ENCODE measurements around the gene ERFE. TPM values are rescaled to one million over a fixed set of nuclear protein-coding genes. Genes with fewer than 3 reads are reported as not detected.

ERFE gene
- polyA plus RNA-seq, 1 donor from 2014 or later: not detected

DNA sequence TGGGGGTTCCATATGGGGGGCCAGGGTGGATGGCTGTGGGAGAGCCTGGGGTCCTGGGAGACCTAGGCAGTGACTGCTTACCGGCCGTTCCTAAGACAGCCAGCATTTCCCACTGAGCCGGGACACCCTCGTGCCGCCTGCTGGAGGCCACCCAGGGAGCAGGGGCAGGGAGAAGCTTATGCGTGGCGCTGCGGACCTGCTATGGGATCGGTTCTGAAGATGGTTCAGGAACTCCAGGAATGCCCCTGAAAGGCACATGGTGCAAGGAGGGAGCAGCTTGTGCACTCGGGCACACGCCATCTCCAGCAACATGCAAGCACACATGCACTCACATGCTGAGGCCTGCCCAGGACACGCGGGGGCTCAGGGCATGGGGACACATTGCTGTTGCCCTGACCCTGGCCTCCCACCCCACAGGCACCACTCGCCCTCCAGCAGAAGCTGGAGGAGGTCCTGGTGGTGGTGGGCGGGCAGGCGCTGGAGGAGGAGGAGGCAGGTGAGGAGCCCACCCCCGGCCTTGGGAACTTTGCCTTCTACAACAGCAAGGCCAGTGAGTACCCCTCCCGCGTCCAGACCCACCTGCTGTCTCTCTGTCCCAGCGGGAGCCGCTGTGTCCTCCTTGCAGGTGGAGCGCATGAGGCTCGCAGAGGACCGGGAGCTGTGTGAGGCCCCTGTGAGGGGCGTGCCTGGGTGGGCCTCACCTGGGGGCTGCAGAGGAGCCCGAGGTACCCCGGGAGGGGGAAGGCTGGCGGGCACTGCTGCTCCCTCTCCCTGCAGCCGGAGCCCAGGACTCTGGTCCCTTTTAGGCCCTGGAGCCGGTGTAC is 16.2 kb upstream of the ERFE start:
- no peak overlapping the region for H3K9ac ChIP-seq (ENCODE audit: low read length)
- no peaks in the 10 kb centered on the region for H3K9me3 ChIP-seq (ENCODE audit: low read length)
- no peaks in the 10 kb centered on the region for H3K27me3 ChIP-seq (ENCODE audit: insufficient read depth, low read depth, low read length)
- H4K20me1 ChIP-seq (ENCODE audit: insufficient read depth): no peaks in the 10 kb centered on the region
- no peak for TF ChIP-seq EZH2 (IDR thresholded peaks at IDR 0.05; ENCODE audit: borderline replicate concordance, insufficient read depth, low read length, poor library complexity, severe bottlenecking)
- TF ChIP-seq POLR2AphosphoS5 (IDR thresholded peaks at IDR 0.05): no peak
- TF ChIP-seq, protein P1, sequence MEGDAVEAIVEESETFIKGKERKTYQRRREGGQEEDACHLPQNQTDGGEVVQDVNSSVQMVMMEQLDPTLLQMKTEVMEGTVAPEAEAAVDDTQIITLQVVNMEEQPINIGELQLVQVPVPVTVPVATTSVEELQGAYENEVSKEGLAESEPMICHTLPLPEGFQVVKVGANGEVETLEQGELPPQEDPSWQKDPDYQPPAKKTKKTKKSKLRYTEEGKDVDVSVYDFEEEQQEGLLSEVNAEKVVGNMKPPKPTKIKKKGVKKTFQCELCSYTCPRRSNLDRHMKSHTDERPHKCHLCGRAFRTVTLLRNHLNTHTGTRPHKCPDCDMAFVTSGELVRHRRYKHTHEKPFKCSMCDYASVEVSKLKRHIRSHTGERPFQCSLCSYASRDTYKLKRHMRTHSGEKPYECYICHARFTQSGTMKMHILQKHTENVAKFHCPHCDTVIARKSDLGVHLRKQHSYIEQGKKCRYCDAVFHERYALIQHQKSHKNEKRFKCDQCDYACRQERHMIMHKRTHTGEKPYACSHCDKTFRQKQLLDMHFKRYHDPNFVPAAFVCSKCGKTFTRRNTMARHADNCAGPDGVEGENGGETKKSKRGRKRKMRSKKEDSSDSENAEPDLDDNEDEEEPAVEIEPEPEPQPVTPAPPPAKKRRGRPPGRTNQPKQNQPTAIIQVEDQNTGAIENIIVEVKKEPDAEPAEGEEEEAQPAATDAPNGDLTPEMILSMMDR (IDR thresholded peaks at IDR 0.05; ENCODE audit: poor library complexity, severe bottlenecking): no peak
- no peak for TF ChIP-seq TAF1 (IDR thresholded peaks at IDR 0.05; ENCODE audit: low read depth)
- TF ChIP-seq SMC3 (conservative IDR thresholded peaks at IDR 0.05; ENCODE audit: poor library complexity): no peak
- TF ChIP-seq RAD21 (conservative IDR thresholded peaks at IDR 0.05): no peak
- TF ChIP-seq, protein P2, sequence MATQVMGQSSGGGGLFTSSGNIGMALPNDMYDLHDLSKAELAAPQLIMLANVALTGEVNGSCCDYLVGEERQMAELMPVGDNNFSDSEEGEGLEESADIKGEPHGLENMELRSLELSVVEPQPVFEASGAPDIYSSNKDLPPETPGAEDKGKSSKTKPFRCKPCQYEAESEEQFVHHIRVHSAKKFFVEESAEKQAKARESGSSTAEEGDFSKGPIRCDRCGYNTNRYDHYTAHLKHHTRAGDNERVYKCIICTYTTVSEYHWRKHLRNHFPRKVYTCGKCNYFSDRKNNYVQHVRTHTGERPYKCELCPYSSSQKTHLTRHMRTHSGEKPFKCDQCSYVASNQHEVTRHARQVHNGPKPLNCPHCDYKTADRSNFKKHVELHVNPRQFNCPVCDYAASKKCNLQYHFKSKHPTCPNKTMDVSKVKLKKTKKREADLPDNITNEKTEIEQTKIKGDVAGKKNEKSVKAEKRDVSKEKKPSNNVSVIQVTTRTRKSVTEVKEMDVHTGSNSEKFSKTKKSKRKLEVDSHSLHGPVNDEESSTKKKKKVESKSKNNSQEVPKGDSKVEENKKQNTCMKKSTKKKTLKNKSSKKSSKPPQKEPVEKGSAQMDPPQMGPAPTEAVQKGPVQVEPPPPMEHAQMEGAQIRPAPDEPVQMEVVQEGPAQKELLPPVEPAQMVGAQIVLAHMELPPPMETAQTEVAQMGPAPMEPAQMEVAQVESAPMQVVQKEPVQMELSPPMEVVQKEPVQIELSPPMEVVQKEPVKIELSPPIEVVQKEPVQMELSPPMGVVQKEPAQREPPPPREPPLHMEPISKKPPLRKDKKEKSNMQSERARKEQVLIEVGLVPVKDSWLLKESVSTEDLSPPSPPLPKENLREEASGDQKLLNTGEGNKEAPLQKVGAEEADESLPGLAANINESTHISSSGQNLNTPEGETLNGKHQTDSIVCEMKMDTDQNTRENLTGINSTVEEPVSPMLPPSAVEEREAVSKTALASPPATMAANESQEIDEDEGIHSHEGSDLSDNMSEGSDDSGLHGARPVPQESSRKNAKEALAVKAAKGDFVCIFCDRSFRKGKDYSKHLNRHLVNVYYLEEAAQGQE (IDR thresholded peaks at IDR 0.05; ENCODE audit: borderline replicate concordance): no peak
- no peak for TF ChIP-seq MXI1 (conservative IDR thresholded peaks at IDR 0.05; ENCODE audit: poor library complexity, severe bottlenecking)
- TF ChIP-seq EP300 (conservative IDR thresholded peaks at IDR 0.05; ENCODE audit: poor library complexity, severe bottlenecking): no peak
- H3K79me2 ChIP-seq (replicated peaks; ENCODE audit: insufficient read depth, low read length): no peaks in the 10 kb centered on the region
- no peaks in the 10 kb centered on the region for H3F3A ChIP-seq (ENCODE audit: insufficient read depth, low read length, poor library complexity, severe bottlenecking)
- H3K36me3 ChIP-seq (ENCODE audit: insufficient read depth, low read length): no peaks in the 10 kb centered on the region
- no peak overlapping the region for H3K4me3 ChIP-seq (ENCODE audit: low read length)
- H3K9me2 ChIP-seq (ENCODE audit: insufficient read depth, low read length): no peaks in the 10 kb centered on the region
- H3K4me2 ChIP-seq (ENCODE audit: low read length): no peak overlapping the region
- no peak overlapping the region for H3K27ac ChIP-seq (ENCODE audit: low read length)
- H2AFZ ChIP-seq (ENCODE audit: low read depth, low read length): no peak overlapping the region

DNA sequence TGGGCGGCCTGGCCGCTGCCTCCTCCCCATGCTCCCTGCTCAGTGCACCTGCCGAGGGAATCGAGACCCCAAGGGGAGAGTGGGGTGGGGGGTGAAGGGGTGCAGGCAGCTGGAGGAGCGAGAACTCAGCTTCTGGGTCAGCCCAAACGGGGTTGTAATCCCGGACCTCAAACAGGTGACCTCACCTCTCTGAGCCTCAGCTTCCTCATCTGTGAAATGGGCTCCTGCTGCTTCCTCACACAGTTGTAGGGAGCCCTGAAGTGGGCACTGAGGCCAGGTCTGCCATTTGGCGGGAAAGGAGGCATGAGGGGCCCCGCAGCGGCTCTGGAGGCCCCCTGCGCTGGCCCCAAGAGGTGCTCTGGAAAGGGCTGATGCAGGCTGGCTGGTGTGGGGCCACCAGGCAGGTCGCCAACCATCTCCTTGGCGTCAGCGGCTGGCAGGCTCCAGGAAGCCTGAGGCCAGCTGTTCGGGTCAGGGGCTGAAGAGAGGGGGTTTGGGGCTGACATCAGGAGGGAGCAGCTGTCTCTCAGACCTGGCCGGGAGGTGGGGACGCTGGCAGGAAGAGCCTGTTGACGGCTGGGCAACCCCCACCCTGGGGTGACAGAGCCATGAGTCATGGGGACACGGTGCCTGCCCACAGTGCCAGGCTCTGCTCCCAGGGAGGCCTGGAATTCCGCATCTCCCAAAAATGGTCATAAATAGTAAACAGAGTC is 15.4 kb upstream of the ERFE start:
- H3K9me2 ChIP-seq (ENCODE audit: insufficient read depth, low read length): no peaks in the 10 kb centered on the region
- TF ChIP-seq MXI1 (conservative IDR thresholded peaks at IDR 0.05; ENCODE audit: poor library complexity, severe bottlenecking) (no peak), POLR2AphosphoS5 (IDR thresholded peaks at IDR 0.05) (no peak), RAD21 (conservative IDR thresholded peaks at IDR 0.05) (no peak), TAF1 (IDR thresholded peaks at IDR 0.05; ENCODE audit: low read depth) (no peak), SMC3 (conservative IDR thresholded peaks at IDR 0.05; ENCODE audit: poor library complexity) (no peak), EP300 (conservative IDR thresholded peaks at IDR 0.05; ENCODE audit: poor library complexity, severe bottlenecking) (no peak)
- TF ChIP-seq, protein P2 (IDR thresholded peaks at IDR 0.05; ENCODE audit: borderline replicate concordance): no peak
- TF ChIP-seq, protein P1 (IDR thresholded peaks at IDR 0.05; ENCODE audit: poor library complexity, severe bottlenecking): no peak
- no peak overlapping the region for H2AFZ ChIP-seq (ENCODE audit: low read depth, low read length)

More for the DNA sequence above, 15.4 kb upstream of the ERFE start:
- Histone ChIP-seq H3K27ac (ENCODE audit: low read length) (no peak overlapping the region), H3K9me3 (ENCODE audit: low read length) (no peaks in the 10 kb centered on the region), H3F3A (ENCODE audit: insufficient read depth, low read length, poor library complexity, severe bottlenecking) (no peaks in the 10 kb centered on the region), H3K27me3 (ENCODE audit: insufficient read depth, low read depth, low read length) (no peaks in the 10 kb centered on the region), H3K79me2 (replicated peaks; ENCODE audit: insufficient read depth, low read length) (no peaks in the 10 kb centered on the region), H3K4me2 (ENCODE audit: low read length) (no peak overlapping the region), H3K4me3 (ENCODE audit: low read length) (no peak overlapping the region), H3K9ac (ENCODE audit: low read length) (no peak overlapping the region), H4K20me1 (ENCODE audit: insufficient read depth) (no peaks in the 10 kb centered on the region), H3K36me3 (ENCODE audit: insufficient read depth, low read length) (no peaks in the 10 kb centered on the region)

Data from neural cell (in vitro differentiated cells).